HG03175 (cell line): ENCODE results near the gene EFEMP2.

Experiments used
- ATAC-seq: cut with Tn5 transposase; IDR thresholded peaks from one replicate; pipeline ENCODE4 v1.9.1; 2021; ENCODE audit warnings: mild to moderate bottlenecking, moderate library complexity; ENCODE audit not compliant: unreplicated experiment

Gene EFEMP2

GRCh38 chr11:65885808-65886536, 13.4 kb upstream of the EFEMP2 start:
- ATAC-seq: no peak

- ATAC-seq: no peak
Observed at GRCh38 chr11:65885231-65885630, 12.6 kb upstream of the EFEMP2 start.

- ATAC-seq: no peak
Observed at GRCh38 chr11:65884716-65885092, 12.1 kb upstream of the EFEMP2 start.

- no peak for ATAC-seq
Observed at GRCh38 chr11:65883786-65884715, 11.5 kb upstream of the EFEMP2 start.

- no peak for ATAC-seq
Observed at GRCh38 chr11:65883058-65883761, 10.6 kb upstream of the EFEMP2 start.

- ATAC-seq: no peak
Observed at GRCh38 chr11:65882120-65883057, 9.8 kb upstream of the EFEMP2 start.

GRCh38 chr11:65880844-65881421, 8.3 kb upstream of the EFEMP2 start:
- ATAC-seq: no peak

- no peak for ATAC-seq
Observed at GRCh38 chr11:65880027-65880426, 7.4 kb upstream of the EFEMP2 start.

- no peak for ATAC-seq
Observed at GRCh38 chr11:65879617-65880016, 7.0 kb upstream of the EFEMP2 start, which contains the start of gene CTSW. TSS of gene CTSW (plus strand) at chr11:65879837. CDS start at chr11:65879855, 18 bp downstream.

- ATAC-seq: peak; percentile 82
Observed at GRCh38 chr11:65873318-65874156, 937 bp upstream of the EFEMP2 start.

GRCh38 chr11:65871811-65872548, 620 bp downstream of the EFEMP2 start:
- no peak for ATAC-seq

GRCh38 chr11:65870706-65871681, 1.6 kb downstream of the EFEMP2 start:
- ATAC-seq: no peak

- ATAC-seq: no peak
Observed at GRCh38 chr11:65870307-65870658, 2.3 kb downstream of the EFEMP2 start.

- ATAC-seq: no peak
Observed at GRCh38 chr11:65869643-65870306, 2.8 kb downstream of the EFEMP2 start.

- no peak for ATAC-seq
Observed at GRCh38 chr11:65868907-65869306, 3.7 kb downstream of the EFEMP2 start.

- ATAC-seq: no peak
Observed at GRCh38 chr11:65868076-65868667, 4.4 kb downstream of the EFEMP2 start.
